HepG2 (cell line): ENCODE results near the gene PTAR1. TPM values are rescaled to one million over a fixed set of nuclear protein-coding genes. Genes with fewer than 3 reads are reported as not detected.

Source experiments
- GTF2F1 ChIP-seq: fragments of 150-350 bp; IDR thresholded peaks from 2 replicates; pipeline ENCODE4 v1.6.1; 2014; ENCODE audit warnings: low read length
- HHEX ChIP-seq: IDR thresholded peaks from 2 replicates; pipeline ENCODE4 v1.6.1; 2016; ENCODE audit warnings: control low read depth
- NFYB ChIP-seq: sonication (generic); formaldehyde crosslinking; IDR thresholded peaks from 2 replicates; pipeline ENCODE4 v1.4.0; 2020; ENCODE audit warnings: missing genetic modification reagents
- PCBP1 ChIP-seq: fragments of 200-400 bp; formaldehyde crosslinking; IDR thresholded peaks from 2 replicates; pipeline ENCODE4 v1.6.1; 2017; ENCODE audit warnings: mild to moderate bottlenecking, low read depth, low read length, borderline replicate concordance
- PHF5A ChIP-seq: IDR thresholded peaks from one replicate; pipeline ENCODE4 v1.6.1; 2018; ENCODE audit warnings: low read depth, missing genetic modification reagents; ENCODE audit not compliant: unreplicated experiment
- RFXANK ChIP-seq: IDR thresholded peaks from 2 replicates; pipeline ENCODE4 v1.6.1; 2016
- SP2 ChIP-seq: sonication (generic); formaldehyde crosslinking; IDR thresholded peaks from 2 replicates; pipeline ENCODE4 v1.5.1; 2020; ENCODE audit warnings: mild to moderate bottlenecking, missing genetic modification reagents
- TEAD3 ChIP-seq: optimal IDR thresholded peaks from 2 replicates; pipeline ENCODE3; 2016; ENCODE audit warnings: borderline replicate concordance
- ZBTB20 ChIP-seq: sonication (generic); formaldehyde crosslinking; IDR thresholded peaks from 2 replicates; pipeline ENCODE4 v1.8.1; 2023; ENCODE audit warnings: missing genetic modification reagents, low read depth, mild to moderate bottlenecking, borderline replicate concordance
- ZFP36 ChIP-seq: fragments of 150-350 bp; IDR thresholded peaks from 2 replicates; pipeline ENCODE4 v1.6.1; 2018; ENCODE audit warnings: borderline replicate concordance, low read length, low read depth; ENCODE audit not compliant: partially characterized antibody
- ZNF124 ChIP-seq: sonication (generic); formaldehyde crosslinking; IDR thresholded peaks from 2 replicates; pipeline ENCODE4 v1.4.0; 2020; ENCODE audit warnings: missing genetic modification reagents
- ZNF430 ChIP-seq: sonication (generic); formaldehyde crosslinking; IDR thresholded peaks from 2 replicates; pipeline ENCODE4 v1.9.0; 2021; ENCODE audit warnings: mild to moderate bottlenecking, missing genetic modification reagents
- ZNF484 ChIP-seq: sonication (generic); formaldehyde crosslinking; IDR thresholded peaks from 2 replicates; pipeline ENCODE4 v1.5.1; 2020; ENCODE audit warnings: mild to moderate bottlenecking, low read depth, missing genetic modification reagents, borderline replicate concordance
- ZNF546 ChIP-seq: sonication (generic); formaldehyde crosslinking; conservative IDR thresholded peaks from 2 replicates; pipeline ENCODE4 v1.8.1; 2023; ENCODE audit warnings: mild to moderate bottlenecking, missing genetic modification reagents
- ZNF550 ChIP-seq: sonication (generic); formaldehyde crosslinking; IDR thresholded peaks from 2 replicates; pipeline ENCODE4 v1.4.0; 2020; ENCODE audit warnings: mild to moderate bottlenecking, missing genetic modification reagents, borderline replicate concordance
- polyA plus RNA-seq, 8 experiments: library from polyadenylated mRNA; depleted of rRNA in 3 of 8; stranded (reverse) in 7 of 8; unstranded in 1 of 8; fragments of >200 nt; fragmentation: Illumina TruSeq in 4 of 8; extraction: Trizol in 4 of 8; gene quantifications; 2 replicates each; pipeline versions ENCODE4 v1.2.1 to v1.2.3, GENCODE V29; 2011 to 2016; ENCODE audit warnings: low read depth in 4 of 8, missing spikeins in 1 of 8, mixed read lengths in 1 of 8; ENCODE audit not compliant: insufficient read depth in 1 of 8
- total RNA-seq, 5 experiments: library from RNA; depleted of rRNA; stranded (reverse); fragments of >200 nt; fragmentation: Illumina TruSeq; extraction: Trizol; gene quantifications; 2 replicates each; pipeline ENCODE4 v1.2.3, GENCODE V29; 2016; ENCODE audit warnings: low read depth in 1 of 5
- TF ChIP-seq, protein P1 (sequence below): sonication (generic); formaldehyde crosslinking; IDR thresholded peaks from 2 replicates; pipeline ENCODE4 v1.4.0; 2020; ENCODE audit warnings: mild to moderate bottlenecking, missing genetic modification reagents, borderline replicate concordance
- TF ChIP-seq, protein P2 (sequence below): sonication (generic); formaldehyde crosslinking; IDR thresholded peaks from 2 replicates; pipeline ENCODE4 v1.8.0; 2022; ENCODE audit warnings: mild to moderate bottlenecking, missing genetic modification reagents; ENCODE audit not compliant: insufficient replicate concordance
- TF ChIP-seq, protein P3 (sequence below): sonication (generic); formaldehyde crosslinking; IDR thresholded peaks from 2 replicates; pipeline ENCODE4 v1.4.0; 2020; ENCODE audit warnings: missing genetic modification reagents
- TF ChIP-seq, protein P4 (sequence below): sonication (generic); formaldehyde crosslinking; IDR thresholded peaks from 2 replicates; pipeline ENCODE4 v1.4.0; 2020; ENCODE audit warnings: missing genetic modification reagents

Gene PTAR1
- total and polyA plus RNA-seq, 2 of the 13 experiments (the other 11 are each of a cell fraction or from before 2014, with no cell fraction given), result 26.5 to 42.1 TPM

DNA sequence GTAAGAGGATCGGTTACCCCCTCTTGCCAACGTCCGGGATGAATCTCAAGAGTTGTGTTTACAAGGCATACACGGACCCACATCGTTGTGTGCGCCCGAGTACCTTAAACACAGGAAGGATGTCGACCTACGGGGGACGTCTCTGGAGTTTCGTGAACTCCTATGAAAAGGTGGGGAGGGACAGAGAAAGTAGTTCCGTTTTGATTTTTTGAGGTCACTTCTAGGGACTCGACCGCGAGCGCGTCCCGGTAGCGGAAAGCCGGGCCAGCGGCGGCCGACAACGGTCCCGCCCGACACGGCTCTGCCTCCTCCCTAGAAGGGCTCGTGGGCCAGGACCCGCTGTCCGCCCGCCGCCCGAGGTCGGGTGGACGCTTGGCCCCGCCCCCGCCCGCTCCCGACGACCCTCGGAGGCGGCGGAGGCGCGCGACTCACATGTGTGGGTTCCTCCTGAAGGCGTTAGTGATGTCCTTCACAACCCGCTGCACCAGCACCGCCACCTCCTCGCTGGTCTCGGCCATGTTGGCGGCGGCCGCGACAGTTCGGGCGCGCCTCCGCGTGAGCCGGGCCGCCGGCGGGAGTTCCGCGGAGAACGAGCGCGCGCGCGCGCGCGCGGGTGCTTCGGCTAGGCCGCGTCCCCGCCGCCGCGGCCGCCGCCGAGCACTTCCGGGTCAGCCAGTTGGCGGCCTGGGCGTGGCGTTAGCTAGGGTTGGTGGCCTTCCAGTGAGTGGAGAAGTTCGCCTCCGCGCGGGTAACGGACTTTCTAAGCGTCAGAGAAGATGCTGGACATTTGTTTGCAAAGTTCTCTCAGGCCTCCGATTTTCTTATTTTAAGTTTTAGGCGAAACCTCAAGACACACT is at the start of gene PTAR1 (continued):
- TF ChIP-seq, protein P1, sequence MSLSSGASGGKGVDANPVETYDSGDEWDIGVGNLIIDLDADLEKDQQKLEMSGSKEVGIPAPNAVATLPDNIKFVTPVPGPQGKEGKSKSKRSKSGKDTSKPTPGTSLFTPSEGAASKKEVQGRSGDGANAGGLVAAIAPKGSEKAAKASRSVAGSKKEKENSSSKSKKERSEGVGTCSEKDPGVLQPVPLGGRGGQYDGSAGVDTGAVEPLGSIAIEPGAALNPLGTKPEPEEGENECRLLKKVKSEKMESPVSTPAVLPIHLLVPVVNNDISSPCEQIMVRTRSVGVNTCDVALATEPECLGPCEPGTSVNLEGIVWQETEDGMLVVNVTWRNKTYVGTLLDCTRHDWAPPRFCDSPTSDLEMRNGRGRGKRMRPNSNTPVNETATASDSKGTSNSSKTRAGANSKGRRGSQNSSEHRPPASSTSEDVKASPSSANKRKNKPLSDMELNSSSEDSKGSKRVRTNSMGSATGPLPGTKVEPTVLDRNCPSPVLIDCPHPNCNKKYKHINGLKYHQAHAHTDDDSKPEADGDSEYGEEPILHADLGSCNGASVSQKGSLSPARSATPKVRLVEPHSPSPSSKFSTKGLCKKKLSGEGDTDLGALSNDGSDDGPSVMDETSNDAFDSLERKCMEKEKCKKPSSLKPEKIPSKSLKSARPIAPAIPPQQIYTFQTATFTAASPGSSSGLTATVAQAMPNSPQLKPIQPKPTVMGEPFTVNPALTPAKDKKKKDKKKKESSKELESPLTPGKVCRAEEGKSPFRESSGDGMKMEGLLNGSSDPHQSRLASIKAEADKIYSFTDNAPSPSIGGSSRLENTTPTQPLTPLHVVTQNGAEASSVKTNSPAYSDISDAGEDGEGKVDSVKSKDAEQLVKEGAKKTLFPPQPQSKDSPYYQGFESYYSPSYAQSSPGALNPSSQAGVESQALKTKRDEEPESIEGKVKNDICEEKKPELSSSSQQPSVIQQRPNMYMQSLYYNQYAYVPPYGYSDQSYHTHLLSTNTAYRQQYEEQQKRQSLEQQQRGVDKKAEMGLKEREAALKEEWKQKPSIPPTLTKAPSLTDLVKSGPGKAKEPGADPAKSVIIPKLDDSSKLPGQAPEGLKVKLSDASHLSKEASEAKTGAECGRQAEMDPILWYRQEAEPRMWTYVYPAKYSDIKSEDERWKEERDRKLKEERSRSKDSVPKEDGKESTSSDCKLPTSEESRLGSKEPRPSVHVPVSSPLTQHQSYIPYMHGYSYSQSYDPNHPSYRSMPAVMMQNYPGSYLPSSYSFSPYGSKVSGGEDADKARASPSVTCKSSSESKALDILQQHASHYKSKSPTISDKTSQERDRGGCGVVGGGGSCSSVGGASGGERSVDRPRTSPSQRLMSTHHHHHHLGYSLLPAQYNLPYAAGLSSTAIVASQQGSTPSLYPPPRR, result no peak
- TF ChIP-seq, protein P2, sequence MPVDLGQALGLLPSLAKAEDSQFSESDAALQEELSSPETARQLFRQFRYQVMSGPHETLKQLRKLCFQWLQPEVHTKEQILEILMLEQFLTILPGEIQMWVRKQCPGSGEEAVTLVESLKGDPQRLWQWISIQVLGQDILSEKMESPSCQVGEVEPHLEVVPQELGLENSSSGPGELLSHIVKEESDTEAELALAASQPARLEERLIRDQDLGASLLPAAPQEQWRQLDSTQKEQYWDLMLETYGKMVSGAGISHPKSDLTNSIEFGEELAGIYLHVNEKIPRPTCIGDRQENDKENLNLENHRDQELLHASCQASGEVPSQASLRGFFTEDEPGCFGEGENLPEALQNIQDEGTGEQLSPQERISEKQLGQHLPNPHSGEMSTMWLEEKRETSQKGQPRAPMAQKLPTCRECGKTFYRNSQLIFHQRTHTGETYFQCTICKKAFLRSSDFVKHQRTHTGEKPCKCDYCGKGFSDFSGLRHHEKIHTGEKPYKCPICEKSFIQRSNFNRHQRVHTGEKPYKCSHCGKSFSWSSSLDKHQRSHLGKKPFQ (CRISPR knock-in tag), result no peak
- TF ChIP-seq ZNF430 (CRISPR knock-in tag) (no peak), SP2 (no peak), ZNF546 (no peak), ZFP36 (no peak), HHEX (CRISPR knock-in tag) (no peak), NFYB (no peak), ZNF124 (no peak), PHF5A (CRISPR knock-in tag) (no peak), ZBTB20 (CRISPR knock-in tag) (no peak; the same call in 1 of the 2 replicates), PCBP1 (no peak), GTF2F1 (no peak), ZNF550 (no peak), RFXANK (CRISPR knock-in tag) (no peak), TEAD3 (CRISPR knock-in tag) (no peak), ZNF484 (CRISPR knock-in tag) (no peak)
- TF ChIP-seq, protein P3, sequence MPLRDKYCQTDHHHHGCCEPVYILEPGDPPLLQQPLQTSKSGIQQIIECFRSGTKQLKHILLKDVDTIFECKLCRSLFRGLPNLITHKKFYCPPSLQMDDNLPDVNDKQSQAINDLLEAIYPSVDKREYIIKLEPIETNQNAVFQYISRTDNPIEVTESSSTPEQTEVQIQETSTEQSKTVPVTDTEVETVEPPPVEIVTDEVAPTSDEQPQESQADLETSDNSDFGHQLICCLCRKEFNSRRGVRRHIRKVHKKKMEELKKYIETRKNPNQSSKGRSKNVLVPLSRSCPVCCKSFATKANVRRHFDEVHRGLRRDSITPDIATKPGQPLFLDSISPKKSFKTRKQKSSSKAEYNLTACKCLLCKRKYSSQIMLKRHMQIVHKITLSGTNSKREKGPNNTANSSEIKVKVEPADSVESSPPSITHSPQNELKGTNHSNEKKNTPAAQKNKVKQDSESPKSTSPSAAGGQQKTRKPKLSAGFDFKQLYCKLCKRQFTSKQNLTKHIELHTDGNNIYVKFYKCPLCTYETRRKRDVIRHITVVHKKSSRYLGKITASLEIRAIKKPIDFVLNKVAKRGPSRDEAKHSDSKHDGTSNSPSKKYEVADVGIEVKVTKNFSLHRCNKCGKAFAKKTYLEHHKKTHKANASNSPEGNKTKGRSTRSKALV, result no peak
- TF ChIP-seq, protein P4, sequence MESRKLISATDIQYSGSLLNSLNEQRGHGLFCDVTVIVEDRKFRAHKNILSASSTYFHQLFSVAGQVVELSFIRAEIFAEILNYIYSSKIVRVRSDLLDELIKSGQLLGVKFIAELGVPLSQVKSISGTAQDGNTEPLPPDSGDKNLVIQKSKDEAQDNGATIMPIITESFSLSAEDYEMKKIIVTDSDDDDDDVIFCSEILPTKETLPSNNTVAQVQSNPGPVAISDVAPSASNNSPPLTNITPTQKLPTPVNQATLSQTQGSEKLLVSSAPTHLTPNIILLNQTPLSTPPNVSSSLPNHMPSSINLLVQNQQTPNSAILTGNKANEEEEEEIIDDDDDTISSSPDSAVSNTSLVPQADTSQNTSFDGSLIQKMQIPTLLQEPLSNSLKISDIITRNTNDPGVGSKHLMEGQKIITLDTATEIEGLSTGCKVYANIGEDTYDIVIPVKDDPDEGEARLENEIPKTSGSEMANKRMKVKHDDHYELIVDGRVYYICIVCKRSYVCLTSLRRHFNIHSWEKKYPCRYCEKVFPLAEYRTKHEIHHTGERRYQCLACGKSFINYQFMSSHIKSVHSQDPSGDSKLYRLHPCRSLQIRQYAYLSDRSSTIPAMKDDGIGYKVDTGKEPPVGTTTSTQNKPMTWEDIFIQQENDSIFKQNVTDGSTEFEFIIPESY (CRISPR knock-in tag), result no peak
